GM21576 (cell line): ENCODE results near the gene DCLRE1B.

ENCODE experiments used
- ATAC-seq: cut with Tn5 transposase; IDR thresholded peaks from one replicate; pipeline ENCODE4 v1.9.1; 2021; ENCODE audit warnings: mild to moderate bottlenecking, moderate library complexity; ENCODE audit not compliant: unreplicated experiment

The DCLRE1B gene

DNA sequence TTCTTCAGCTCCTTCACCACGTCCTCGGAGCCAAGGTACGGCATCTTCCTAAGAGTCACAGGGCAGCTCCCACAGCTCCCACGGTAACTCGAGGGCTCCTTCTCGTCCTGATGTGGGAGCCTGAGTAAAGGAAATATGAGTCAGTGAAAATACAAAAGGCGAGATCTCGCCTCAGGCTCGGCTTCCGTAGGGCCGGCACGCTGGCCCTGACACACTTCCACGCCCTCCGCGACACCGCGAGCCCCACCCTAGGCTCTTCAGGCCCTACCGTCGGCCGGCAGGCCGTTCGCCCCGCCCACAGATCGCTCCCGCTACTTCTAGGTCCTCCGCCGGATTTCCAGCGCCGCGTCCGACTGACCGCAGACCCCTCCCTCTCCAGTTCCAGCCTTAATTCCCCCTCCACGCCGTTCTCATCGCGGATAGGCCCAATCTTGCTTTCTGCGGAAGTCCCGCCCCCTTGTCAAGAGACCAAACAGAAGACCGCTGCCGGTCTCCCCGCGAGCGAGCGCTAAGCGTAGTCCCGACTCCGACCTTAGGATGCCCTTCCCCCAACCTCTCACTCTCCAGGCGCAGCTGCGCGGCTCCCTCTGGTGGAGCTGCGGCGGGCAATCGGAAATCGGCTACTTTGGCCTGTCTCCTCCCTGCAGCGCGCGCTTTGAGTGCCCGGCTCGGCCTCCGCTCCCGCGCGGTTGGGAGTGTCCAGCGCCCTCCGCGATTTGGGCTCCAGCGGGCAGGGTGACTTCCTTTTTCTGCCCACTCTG is at the start of gene DCLRE1B, which contains the start of gene AP4B1:
Gene DCLRE1B, plus strand, starts transcription at position 653 of the 761 bp plus-strand sequence. CDS start 261 bp downstream, outside the sequence.
Gene AP4B1, minus strand, starts transcription at position 126 of the 761 bp plus-strand sequence. Its CDS starts 82 bp downstream, at position 44.
- peak; percentile 88 for ATAC-seq

DNA sequence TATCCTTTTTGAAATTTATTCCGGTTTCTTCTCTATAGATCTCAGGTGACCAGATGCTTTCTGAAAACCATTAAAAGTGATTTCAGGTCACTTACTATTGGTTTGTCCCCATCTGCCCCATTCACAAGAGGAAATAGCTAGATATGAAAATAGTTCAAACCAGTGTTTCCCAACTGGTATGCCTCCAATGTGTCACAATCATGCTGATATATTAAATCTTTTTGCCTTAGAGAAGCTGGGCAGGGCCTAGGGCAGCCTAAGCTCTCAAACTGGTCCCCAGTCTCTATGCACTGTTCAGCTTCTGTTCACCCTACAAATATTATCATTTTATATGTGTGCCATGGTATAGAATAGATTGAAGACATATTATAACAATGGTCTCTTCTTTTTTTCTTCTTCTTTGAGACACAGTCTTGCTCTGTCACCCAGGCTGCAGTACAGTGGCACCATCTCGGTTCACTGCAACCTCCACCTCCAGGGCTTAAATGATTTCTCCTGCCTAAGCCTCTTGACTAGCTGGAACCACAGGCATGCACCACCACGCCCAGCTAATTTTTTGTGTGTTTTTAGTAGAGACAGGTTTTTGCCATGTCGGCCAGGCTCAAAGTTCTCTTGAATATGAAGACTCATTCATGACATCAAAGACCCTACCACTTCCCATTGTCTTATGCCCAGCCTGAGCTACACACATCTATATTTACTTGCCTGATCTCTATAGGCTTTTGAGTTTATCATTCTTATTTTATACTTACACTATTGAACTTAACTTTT is 49.3 kb upstream of the DCLRE1B start:
- ATAC-seq, result no peak

DNA sequence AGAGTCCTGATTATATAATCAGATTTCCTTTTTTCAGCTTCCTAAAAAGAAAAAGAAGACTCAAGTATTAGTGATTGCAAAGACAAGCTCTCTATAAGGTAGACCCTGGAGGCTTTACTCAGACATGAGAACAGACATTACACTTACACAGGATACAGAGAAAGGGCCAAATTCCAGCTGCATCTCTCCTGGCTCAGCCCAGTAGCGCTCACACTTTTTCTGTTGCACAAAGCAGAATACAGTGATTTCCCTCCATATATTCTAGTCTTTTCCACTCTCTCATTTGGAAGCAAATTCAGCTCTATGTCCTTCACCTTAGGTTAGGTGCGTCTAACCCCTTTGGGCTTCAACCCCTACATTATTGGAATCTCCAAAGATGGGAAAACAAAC is 48.7 kb upstream of the DCLRE1B start:
- ATAC-seq, result no peak

DNA sequence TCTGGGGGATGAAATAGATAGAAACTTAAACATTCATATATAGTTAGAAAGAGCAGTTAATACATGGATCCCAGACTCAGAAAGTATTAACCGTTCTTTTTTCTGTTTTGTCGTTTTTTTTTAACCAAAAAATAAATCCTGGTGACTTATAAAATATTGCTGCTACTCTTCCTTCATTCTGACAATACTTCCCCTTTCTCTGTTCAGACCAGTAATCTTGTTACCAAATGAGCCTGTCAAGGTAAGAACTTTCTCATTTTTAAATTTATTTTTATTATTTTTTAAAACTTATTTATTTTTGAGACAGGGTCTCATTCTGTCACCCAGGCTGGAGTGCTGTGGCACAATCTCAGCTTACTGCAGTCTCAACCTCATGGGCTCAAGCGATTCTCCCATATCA is 47.4 kb upstream of the DCLRE1B start:
- no peak for ATAC-seq

DNA sequence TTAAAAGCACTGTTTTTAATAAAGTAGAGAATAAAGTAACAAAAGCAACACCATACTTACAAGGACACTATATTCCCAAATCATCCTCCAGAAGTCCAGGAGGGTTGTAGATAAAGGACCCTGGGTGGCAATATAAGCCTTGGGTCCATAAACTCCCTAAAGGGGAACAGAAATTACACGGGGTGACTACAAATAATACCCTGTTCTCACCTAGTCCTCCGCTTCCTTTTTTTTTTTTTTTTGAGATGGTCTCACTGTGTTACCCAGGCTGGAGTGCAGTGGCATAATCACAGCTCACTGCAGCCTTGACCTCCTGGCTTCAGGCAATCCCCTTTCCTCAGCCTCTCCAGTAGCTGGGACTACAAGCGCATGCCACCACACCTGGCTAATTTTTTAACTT is 46.7 kb upstream of the DCLRE1B start:
- peak; percentile 43 for ATAC-seq

DNA sequence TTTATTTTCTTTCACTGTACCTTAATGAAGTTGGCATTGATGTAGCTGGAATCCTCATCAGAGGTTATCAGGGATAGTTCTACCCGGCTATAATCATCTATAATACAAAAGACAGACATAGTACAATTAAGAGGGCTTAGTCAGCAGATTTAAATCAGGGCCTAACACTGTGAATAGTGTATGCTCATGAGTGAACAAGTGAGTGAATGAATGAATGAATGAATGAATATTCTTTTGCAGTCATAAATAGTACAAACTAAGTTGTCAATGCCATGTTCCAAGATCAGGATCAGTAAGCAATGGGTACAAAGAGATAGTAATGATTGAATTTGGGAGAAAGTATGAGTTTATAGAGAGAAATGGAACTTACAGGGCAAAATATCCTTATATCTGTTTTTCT is 46.1 kb upstream of the DCLRE1B start:
- ATAC-seq, result no peak

DNA sequence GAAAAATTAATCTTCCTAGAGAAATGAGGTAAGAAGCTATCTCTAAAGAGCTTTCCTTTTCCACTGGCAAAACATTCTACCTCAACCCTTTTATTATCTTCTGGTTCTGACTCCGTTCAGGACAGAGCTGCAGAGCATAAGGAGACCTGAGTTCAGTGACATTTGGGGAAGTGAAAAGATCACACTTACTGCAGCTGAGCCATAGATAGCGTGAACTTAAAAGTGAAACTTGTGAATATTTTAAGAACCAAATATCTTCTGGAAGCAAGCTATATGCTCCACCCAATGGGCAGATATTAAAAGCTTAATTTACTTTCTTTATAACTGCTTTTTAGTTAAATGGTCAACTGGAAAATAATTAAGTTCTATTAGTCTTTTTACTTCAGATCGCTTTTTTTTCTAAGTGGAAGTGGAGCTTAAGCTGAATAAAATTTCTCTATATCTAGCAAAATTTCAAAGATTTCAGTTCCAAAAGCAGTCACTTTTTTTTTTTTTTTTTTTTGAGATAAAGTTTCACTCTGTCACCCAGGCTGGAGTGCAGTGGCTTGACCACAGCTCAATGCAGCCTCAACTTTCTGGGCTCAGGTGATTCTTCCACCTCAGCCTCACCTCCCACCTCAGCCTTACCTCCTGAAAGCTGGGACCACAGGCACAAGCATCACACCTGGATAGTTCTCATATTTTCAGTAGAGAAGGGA is 45.5 kb upstream of the DCLRE1B start:
- peak; percentile 90 for ATAC-seq

DNA sequence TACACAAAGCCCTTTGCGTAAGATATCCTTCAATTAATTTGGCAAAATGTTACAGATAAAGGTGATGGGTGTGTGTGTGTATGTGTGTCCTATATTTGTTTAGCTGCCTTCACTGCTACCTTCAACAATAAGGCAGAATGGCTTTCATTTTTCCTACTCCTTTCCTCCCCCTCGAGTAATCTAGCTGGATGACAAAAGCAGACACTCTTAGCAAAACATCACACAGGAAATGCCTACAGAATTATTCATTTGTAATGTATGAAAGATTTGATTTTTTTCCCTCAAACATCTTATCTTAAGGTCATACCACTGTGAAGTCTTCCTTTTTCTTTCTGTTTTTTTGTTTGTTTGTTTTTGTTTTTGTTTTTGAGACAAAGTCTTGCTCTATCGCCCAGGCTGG is 44.2 kb upstream of the DCLRE1B start:
- ATAC-seq, result no peak

DNA sequence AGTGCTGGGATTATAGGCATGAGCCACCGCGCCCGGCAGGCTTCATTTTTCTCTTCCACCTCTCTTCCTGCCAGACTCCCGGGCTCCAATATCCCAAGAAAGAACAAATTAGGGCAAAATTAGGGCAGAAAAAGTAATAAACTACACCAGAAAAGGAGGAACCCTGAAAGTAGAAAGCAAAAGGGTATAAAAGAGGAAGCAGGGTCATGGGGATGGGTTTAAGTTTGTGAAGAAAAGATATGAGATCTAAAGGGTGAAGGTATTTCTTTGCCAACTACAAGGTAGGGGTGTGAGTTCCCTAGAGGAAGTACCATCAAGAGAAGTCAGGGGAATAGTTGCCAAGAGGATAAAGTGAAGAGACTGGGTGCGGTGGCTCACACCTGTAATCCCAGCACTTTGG is 43.5 kb upstream of the DCLRE1B start:
- no peak for ATAC-seq

DNA sequence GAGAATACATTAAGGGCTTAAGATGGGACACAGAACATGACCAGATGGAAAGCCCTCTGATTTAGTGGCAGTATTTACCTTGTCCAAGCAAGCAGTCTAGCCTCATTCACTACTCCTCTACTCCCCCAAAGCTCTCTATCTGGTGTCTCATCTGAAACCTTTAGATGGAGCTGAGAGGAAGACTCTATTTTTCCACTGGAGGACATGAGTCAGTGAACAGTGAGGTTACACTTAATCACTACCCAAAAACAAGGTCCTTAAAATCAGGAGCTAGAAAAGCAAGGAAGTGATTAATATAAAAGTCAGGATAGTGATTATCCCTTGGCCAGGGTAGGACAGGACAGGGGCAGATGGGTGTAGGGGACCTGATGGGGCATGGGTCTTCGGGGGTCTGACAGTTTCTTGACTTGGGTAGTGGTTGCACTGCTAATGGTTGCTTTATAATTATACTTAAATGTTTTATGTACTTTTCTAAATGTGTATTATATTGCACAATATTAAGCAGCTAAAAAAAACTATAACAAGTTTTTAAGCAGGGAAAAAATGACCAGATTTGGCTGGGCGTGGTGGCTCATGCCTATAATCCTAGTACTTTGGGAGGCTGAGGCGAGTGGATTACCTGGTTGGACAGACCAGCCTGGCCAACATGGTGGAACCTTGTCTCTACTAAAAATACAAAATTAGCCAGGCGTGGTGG is 36.6 kb upstream of the DCLRE1B start:
- ATAC-seq, result no peak

DNA sequence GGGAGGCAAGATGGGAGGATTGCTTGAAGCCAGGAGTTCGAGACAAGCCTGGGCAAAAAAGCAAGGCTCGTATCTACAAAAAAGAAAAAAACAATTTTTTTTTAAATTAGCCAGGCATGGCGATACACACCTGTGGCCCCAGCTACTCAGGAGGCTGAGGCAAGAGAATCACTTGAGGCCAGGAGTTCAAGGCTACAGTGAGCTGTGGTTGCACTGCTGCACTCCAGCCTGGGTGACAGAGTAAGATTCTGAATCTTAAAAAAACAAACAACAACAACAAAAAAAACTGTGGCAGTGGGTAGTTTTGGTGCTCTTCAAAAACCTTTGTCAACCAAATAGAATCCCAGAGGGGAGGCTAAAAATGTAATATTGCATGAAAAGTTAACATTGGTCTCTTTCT is 34.3 kb upstream of the DCLRE1B start:
- no peak for ATAC-seq

DNA sequence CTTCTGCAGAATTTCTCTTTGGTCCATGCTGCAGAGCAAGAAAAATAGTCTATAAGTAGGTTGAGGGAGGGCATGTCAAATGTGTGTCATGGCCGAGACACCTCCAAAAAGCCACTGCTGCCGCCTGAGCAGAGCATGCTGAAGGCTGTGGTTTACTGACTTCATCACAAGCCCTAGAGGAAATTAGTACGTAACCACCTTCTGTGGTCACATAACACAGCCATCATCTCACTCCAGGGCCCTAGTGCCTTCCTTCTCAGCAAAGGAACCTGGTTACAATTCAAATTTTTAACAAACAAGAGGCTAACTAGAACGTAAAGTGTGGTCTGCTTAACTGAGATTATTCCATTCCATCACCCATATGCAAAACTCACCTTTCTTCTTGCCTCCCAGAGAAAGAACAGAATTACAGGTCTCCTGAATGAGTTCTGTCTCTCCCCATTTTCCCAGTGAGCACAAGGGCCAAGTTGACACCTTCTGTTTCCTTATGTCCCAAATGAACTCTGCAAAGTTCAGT is 33.5 kb upstream of the DCLRE1B start, which contains the start of gene PTPN22:
Gene PTPN22, minus strand, starts transcription at position 116 of the 517 bp plus-strand sequence.
- ATAC-seq, result peak; percentile 81

DNA sequence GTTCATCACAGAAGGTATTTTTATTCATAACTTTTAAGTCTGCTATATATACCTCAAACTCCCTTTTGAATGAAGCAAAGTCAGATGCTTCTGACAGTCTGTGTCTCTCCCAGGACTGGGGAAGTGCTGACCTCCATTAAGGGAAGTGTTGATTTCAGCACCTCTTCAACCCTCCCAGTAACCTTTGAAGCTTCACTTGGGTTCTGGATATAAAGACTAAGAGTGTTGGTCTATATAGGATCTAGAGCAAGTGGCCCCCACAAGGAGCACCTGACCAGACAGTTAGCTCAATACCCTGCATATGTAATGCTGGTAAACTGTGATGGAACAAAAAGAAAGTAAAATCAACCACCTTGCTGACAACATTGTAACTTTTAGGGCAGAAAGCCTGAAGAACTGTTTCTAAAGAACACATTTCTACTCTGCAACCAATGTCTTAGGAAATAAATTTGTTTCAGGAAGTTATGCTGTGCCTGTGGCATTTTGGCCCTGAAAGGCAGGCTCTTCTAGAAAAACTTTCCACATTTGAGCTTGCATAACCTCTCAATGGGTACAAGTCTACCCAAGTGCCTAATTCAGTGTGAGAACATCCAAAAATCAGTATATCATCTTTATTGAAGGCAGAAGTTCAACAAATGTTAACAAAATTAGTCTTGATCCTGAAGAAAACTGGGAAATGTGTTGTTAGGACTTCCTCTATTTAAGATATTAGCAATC is 32.7 kb upstream of the DCLRE1B start:
- no peak for ATAC-seq

DNA sequence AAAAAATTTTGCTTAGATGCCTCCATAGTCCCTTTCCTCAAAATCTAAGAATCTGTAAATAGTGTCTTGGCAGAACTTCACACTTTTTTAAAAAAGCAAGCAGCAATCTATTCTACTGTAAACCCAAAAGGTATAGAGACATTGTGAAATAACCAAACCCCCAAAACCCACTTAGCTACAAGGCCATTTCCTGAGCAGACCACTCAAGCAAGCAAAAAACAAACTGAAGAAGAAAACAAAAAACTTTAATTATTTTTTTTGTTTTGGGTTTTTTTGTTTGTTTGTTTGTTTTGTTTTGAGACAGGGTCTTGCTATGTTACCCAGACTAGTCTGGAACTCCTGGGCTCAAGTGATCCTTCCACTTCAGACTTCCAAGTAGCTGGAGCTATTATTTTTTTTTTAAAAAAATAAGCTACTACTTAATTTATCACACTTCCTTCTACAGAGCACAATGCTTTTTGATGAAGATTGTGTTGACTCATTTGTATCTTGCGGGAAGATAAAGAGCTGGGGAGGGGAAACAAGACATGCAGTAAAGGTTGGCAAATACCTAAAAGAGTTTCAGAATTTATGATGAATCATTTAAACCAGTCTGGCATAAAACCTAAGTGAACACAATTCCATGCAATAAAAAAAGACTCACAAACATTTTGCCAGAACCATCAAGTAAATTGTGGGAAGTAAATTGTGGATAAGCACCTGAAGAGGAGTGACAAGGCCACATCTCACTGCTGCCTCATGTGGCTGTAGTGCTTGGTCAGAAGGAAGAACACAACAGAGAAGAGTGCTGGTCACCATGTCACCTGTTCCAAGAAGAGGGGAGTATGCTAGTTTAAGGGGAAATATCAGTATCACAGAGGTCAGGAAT is 30.9 kb upstream of the DCLRE1B start:
- peak; percentile 34 for ATAC-seq

DNA sequence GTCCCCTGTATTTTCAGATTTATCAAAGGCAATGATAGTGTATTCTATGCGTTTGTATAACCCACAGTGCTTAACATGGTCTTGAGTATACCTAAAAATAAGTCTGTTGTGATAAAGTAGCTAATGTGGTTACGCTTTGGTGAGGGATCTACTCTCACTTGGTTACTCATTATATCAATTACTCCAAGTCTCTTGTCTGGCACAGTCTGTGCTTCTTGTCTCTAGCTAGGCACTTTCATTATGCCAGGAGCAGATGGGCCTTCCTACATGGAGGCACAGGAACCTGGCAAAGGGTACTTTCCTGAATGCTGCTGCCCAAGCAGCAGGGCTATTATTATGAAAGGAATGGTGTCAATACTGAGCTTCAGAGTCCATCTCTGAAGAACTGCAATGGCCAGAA is 29.4 kb upstream of the DCLRE1B start:
- no peak for ATAC-seq

DNA sequence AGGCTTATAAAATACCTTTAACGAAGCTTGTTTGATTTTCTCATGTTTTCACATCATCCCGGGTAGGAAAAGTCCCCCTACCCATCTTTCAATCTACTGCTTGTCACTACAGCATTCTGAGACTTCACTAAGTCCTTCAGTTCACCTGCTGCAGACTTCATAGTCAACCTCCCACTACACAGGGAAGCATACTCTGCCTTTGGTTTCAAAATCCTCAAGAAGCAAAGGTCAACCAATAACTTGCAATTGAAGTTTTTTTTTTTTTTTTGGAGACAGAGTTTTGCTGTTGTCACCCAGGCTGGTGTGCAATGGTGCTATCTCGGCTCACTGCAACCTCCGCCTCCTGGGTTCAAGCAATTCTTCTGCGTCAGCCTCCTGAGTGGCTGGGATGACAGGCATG is 28.9 kb upstream of the DCLRE1B start:
- ATAC-seq, result no peak

DNA sequence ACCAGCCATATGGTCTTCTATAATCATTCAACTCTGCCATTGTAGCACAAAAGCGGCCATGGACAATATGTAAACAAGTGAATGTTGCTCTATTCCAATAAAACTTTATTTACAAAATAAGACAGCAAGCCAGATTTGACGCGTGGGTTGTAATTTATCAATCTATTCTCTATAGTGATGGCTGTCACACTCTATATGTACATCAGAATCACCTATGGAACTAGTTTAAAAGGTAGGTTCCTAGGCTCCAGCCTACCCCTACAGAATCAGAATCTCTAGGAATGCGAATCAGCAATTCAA is 25.4 kb upstream of the DCLRE1B start:
- ATAC-seq, result no peak

DNA sequence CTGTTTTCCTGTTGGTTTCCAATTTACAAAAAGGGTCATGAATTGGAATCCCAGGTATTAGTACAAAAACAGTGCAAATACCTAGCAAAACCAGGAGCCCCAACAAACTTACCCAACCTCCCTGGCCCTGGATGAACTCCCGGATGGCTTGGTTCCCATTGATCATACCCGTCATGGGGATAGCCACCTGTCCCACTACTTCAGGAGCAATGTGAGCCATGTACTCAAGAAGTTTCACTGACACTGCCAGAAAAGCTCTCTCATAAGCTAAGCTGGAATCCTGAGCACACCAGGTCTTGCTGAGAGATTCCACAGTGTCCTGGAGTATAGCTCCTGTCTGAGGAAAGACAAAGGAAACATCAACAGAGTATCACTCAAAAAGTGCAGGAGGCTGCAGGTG is 23.5 kb upstream of the DCLRE1B start:
- no peak for ATAC-seq
